Tracheal epithelial cell (primary cell): Measurements from ENCODE around the gene GATAD2B. TPM values are rescaled to one million over a fixed set of nuclear protein-coding genes. Genes with fewer than 3 reads are reported as not detected.

Experiments used
- total RNA-seq: library from RNA; depleted of rRNA; stranded (reverse); fragments of >200 nt; gene quantifications from 2 replicates; pipeline ENCODE4 v1.2.1, GENCODE V29; 2014

GATAD2B gene
- total RNA-seq: 3.6 and 4.0 TPM in 2 replicates

GRCh38 chr1:153922972-153923925 is at the start of gene GATAD2B:
GATAD2B (minus strand) TSS chr1:153922972; CDS start chr1:153828347, 94,625 bp downstream.

DNA sequence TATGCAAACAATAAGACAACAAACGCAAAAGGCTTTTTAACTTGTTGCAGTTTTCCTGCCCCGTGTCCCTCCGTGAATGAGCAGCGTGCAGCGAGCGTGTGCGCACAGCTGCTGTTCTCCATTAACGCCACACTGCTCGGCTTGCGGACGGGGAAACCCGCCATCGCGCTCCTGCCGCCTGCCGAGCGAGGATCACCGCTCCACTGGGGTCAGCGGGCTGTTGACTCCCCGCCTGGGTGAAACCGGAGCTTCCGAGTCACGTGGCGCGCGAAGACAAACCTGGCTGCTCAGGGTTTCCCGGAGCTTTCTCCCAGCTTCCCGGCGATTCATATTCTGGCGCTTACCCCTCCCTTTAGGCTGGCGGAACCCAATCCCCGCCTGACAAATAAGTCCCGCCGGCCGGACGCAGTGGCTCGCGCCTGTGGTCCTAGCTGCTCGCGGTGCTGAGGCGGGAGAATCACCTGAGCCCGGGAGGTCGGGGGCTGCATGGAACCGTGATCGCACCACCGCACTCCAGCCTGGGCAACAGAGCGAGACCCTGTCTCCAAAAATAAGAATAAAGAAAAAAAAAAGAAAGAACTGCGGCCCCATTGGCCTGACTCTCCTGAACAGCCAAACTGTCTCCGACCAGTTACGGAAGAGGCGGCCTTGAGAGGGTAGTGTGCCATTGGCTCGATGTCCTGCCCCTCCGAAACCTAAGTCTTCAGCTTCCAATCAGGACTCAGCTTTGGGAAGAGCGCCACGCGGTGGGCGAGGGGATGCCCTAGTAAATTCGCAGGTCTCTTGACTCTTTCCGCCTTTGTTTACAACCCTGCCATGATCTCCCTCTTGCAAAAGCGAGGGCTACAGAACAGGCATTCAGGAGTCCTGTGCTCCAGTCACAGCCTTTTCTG is 44.6 kb upstream of the GATAD2B start, which contains the start of gene CREB3L4:
Gene CREB3L4, plus strand, starts transcription at position 796 of the 893 bp plus-strand sequence. CDS start 624 bp downstream, outside the sequence.

DNA sequence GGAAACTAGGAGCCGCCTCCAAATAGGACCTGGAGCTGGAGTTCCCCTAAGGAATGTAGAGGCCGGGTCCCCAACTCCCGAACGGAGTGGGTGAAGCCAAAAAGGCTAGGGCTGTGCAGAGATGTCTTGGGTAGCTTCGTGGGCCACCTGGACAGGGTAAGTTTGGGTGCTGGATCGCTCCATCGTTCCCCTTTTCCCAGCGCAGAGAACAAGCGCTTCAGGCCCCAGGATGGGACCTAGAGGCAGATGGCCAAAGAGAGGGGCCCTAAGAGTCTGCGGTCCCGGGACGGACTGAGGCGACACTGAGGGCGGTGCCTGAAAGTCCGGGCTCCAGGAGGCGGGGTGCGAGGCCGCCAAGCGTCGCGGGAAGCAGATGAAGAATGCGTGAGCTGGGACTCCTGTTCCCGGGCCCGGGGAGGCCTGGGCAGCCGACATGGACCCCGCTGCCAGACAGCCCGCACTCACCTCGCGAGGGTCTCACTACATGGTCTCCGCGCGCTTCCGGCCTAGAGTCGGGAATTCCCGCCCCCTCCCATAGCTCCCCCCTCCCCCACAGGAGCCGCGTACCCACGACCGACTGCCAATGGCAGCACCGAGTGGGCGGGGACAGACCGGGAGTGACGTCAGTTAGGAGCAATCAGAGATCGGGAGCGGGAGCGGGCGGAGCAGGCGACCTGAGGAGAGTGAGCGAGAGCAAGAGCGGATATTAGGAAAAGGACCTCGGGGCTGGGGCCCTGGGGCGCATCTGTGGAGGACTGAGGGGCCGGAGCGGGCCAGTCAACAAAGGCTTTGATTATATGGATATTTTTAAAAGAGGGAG is 40.5 kb upstream of the GATAD2B start, which contains the start of gene SLC39A1:
Gene SLC39A1, minus strand, starts transcription at position 508 of the 820 bp plus-strand sequence. CDS start 822 bp downstream, outside the sequence.

GRCh38 chr1:153958111-153958960 is 35.6 kb upstream of the GATAD2B start, which contains the start of gene CRTC2:
CRTC2 (minus strand) TSS chr1:153958612; CDS start chr1:153958497, 115 bp downstream.

DNA sequence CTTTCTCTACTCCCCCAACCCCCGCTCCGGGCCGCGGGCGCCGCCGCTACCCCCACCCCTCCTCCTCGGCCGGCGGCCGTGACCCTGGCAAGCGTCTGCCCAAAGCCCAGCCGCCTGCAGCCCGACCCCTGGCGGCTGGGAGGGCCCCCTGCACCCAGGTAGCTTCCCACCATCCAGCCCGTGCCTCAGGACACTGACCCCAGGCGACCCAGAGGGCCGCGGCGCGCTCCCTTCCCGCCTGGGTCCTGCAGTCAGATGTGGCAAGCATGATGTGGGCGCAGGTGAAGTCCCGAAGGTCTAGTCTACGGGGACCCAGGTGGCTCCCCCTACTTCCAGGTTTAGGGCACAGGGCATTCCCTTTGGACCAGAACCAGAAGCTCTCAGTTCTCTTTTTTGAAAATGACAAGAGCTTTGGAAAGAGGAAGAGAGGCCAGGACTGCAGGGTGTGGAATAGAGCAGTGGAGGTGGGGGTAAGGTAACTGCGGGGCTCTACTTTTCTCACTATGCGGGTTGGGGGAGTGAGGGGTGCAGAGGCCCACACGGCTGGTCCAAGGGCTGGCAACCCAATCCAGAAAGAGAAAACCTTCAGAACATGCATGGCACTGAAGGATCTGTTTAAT is 24.0 kb upstream of the GATAD2B start, which contains the start of gene DENND4B:
Gene DENND4B, minus strand, starts transcription at position 97 of the 620 bp plus-strand sequence. CDS start 2,344 bp downstream, outside the sequence.

DNA sequence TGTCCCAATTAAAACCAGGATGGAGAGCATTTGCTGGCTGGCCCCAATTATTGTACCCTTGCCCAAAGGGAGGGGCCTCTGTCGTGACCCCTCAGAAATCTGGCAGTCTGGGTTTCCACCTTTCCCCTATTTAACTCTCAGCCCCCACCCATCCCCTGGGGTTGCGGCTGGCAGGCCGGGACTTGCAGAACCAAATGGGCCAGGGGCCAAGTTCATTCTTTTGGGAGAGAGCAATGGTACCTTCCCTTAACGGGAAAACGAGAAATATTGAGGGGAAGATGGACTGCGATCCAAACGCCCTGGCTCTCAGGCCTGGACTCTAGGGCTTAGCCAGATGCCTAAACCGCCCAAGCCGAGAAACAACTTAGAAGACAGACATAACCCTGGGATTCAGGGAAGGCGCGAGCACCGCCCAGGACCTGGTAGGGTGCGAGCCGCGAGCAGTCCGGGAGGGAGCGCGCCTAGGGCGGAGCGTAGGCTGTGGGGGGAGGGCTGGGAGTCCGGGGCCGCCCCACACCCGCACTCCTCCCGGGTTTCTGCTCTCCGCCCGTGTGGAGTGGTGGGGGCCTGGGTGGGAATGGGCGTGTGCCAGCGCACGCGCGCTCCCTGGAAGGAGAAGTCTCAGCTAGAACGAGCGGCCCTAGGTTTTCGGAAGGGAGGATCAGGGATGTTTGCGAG is 147.9 kb downstream of the GATAD2B start, which contains the start of gene SLC27A3:
Gene SLC27A3, plus strand, starts transcription at position 628 of the 678 bp plus-strand sequence. CDS start 91 bp downstream, outside the sequence.

Other genes starting within 250 kb of the GATAD2B start
- gene NPR1, start 244.3 kb downstream of the GATAD2B start, total RNA-seq: 0.48 TPM in 1 of 2 replicates, not detected in the other
- gene INTS3, start 194.9 kb downstream of the GATAD2B start, total RNA-seq: 12.5 and 14.5 TPM in 2 replicates
- 5.1 and 17.9 TPM in 2 replicates for gene SLC27A3, start 147.6 kb downstream of the GATAD2B start, total RNA-seq
- gene DENND4B, start 23.7 kb upstream of the GATAD2B start, total RNA-seq: 11.1 and 15.9 TPM in 2 replicates
- 2.7 and 3.6 TPM in 2 replicates for gene CRTC2, start 35.6 kb upstream of the GATAD2B start, total RNA-seq
- gene SLC39A1, start 40.6 kb upstream of the GATAD2B start, total RNA-seq: 134 and 176 TPM in 2 replicates
- 8.0 and 11.1 TPM in 2 replicates for gene CREB3L4, start 44.9 kb upstream of the GATAD2B start, total RNA-seq
- 207 and 231 TPM in 2 replicates for gene JTB, start 54.7 kb upstream of the GATAD2B start, total RNA-seq
- 42.6 and 50.4 TPM in 2 replicates for gene RAB13, start 63.4 kb upstream of the GATAD2B start, total RNA-seq
- 1,885 and 2,803 TPM in 2 replicates for gene RPS27, start 67.8 kb upstream of the GATAD2B start, total RNA-seq
- gene NUP210L, start 232.1 kb upstream of the GATAD2B start, total RNA-seq: 0.21 and 0.24 TPM in 2 replicates